Loucy (cell line): Measurements from ENCODE around the gene SGPL1.

Experiments
- EZH2phosphoT487 ChIP-seq: fragments of 200-600 bp; IDR thresholded peaks from 2 replicates; pipeline ENCODE4 v1.6.1; 2018; ENCODE audit warnings: antibody characterized with exemption, mild to moderate bottlenecking, moderate library complexity, borderline replicate concordance
- TF ChIP-seq, protein P1 (sequence below): fragments of 200-600 bp; sonication (generic); conservative IDR thresholded peaks from 2 replicates; pipeline ENCODE4 v1.5.1; 2014; ENCODE audit warnings: mild to moderate bottlenecking, antibody characterized with exemption, low read length

DNA sequence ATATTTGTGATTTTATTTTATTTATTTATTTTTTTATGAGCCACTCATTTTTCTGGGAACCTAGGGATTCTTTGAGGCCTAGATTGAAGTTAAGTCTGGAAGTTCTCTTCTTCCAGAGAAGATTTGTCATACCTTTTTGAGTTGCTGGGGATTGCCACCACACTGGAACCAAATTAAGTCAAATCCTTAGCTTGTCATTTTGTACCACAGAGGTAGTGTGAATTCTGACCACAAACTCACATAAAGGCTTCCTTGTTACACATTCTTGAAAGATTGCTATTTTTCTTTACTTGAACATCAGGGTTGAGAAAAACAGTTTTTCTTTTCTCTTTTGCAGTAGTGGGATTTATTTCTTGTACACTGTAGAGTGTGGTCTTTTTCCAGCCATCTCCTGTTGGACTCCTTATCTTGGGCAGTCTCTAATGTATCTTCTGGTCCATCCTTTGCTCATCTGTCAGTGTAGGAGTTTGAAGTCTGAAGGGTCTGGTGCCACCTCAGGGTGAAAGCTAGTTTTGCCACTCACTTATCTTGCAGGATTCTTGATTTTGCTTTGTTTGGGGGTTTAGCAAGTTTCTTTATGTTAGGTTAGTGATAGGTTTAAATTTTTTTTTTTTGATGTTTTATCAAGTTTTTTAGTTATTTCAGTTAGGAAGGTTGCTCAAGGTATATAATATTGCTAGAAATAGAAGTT lies 47.9 kb downstream of the SGPL1 start:
- TF ChIP-seq, protein P1, sequence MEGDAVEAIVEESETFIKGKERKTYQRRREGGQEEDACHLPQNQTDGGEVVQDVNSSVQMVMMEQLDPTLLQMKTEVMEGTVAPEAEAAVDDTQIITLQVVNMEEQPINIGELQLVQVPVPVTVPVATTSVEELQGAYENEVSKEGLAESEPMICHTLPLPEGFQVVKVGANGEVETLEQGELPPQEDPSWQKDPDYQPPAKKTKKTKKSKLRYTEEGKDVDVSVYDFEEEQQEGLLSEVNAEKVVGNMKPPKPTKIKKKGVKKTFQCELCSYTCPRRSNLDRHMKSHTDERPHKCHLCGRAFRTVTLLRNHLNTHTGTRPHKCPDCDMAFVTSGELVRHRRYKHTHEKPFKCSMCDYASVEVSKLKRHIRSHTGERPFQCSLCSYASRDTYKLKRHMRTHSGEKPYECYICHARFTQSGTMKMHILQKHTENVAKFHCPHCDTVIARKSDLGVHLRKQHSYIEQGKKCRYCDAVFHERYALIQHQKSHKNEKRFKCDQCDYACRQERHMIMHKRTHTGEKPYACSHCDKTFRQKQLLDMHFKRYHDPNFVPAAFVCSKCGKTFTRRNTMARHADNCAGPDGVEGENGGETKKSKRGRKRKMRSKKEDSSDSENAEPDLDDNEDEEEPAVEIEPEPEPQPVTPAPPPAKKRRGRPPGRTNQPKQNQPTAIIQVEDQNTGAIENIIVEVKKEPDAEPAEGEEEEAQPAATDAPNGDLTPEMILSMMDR, result peak; percentile 41
- TF ChIP-seq EZH2phosphoT487, result no peak
